ENCODE results near the gene PBXIP1. TPM values are rescaled to one million over a fixed set of nuclear protein-coding genes. Genes with fewer than 3 reads are reported as not detected.

Gene PBXIP1
- total RNA-seq, 2 experiments from 2014 or later: 23.8 to 37.7 TPM

GRCh38 chr1:154983776-154984466 is 28.0 kb upstream of the PBXIP1 start:
- peaks cover 64% of the 10 kb centered on the region for H3K36me3 ChIP-seq (ENCODE audit: insufficient read depth, low read length)
- H3K9me2 ChIP-seq (ENCODE audit: insufficient read depth, low read length): no peaks in the 10 kb centered on the region
- H3K27ac ChIP-seq (ENCODE audit: low read depth, low read length, poor library complexity, severe bottlenecking): peak overlapping the region; percentile 65
- peaks cover 50% of the 10 kb centered on the region for H3K79me2 ChIP-seq (ENCODE audit: insufficient read depth, low read depth, low read length)
- ChIA-PET CTCF (ENCODE audit: unreplicated experiment) (interaction anchor here (0.6 to 1.3 kb wide), 4 partner anchors 28 to 78 kb away, joined by 3 to 4 read pairs (median 3); partner anchors contain the start of gene PBXIP1), POLR2A (interaction anchor here (0.6 to 3.2 kb wide), 12 partner anchors 10 to 138 kb away, joined by 3 to 16 read pairs (median 4); partner anchors contain the start of gene PYGO2)
- no peak for TF ChIP-seq EZH2phosphoT487 (IDR thresholded peaks at IDR 0.05; ENCODE audit: borderline replicate concordance, low read depth, low read length)
- peak; percentile 66 for TF ChIP-seq CTCF (conservative IDR thresholded peaks at IDR 0.05; ENCODE audit: low read length)
- BruUV-seq (replicated peaks): no TSS peak
- H2AFZ ChIP-seq (ENCODE audit: low read length): no peak overlapping the region; the same call in 1 of the 2 replicates
- H3K4me2 ChIP-seq (ENCODE audit: low read length): peak overlapping the region; percentile 90
- H3K4me3 ChIP-seq (ENCODE audit: low read depth, low read length, poor library complexity, severe bottlenecking): peak overlapping the region; percentile 77
- no peaks in the 10 kb centered on the region for H3K9me3 ChIP-seq (ENCODE audit: low read length)
- intact Hi-C loops (cut with micrococcal nuclease; ENCODE audit: unreplicated experiment): loop anchor here (1.0 to 5.0 kb wide), 4 partner anchors 9 to 78 kb away; partner anchors contain the start of gene EFNA4
- DNase-seq (ENCODE audit: low spot score): peak; percentile 66
- H4K20me1 ChIP-seq (ENCODE audit: insufficient read depth, low read length): no peaks in the 10 kb centered on the region
- H3K4me1 ChIP-seq (ENCODE audit: insufficient read depth, low read length, poor library complexity, severe bottlenecking): peaks cover 18% of the 10 kb centered on the region

GRCh38 chr1:154982897-154983648 is 27.2 kb upstream of the PBXIP1 start, which contains the start of gene FLAD1:
Gene FLAD1 (plus strand): TSS chr1:154983344. CDS start chr1:154983695, 351 bp downstream.
- ChIA-PET CTCF (ENCODE audit: unreplicated experiment) (interaction anchor here (1.0 to 1.3 kb wide), 3 partner anchors 27 to 79 kb away, joined by 3 to 4 read pairs (median 3); partner anchors contain the start of gene PBXIP1), POLR2A (interaction anchor here (0.6 to 3.2 kb wide), 13 partner anchors 11 to 139 kb away, joined by 3 to 16 read pairs (median 4); partner anchors contain the start of genes PBXIP1, PYGO2 and SHC1)
- peaks cover 62% of the 10 kb centered on the region for H3K36me3 ChIP-seq (ENCODE audit: insufficient read depth, low read length)
- no peaks in the 10 kb centered on the region for H4K20me1 ChIP-seq (ENCODE audit: insufficient read depth, low read length)
- peaks cover 21% of the 10 kb centered on the region for H3K4me1 ChIP-seq (ENCODE audit: insufficient read depth, low read length, poor library complexity, severe bottlenecking)
- peak; percentile 100 for DNase-seq (ENCODE audit: low spot score)
- peak within 1 kb of the TSS; percentile 70 for H2AFZ ChIP-seq (ENCODE audit: low read length)
- H3K79me2 ChIP-seq (ENCODE audit: insufficient read depth, low read depth, low read length): peaks cover 55% of the 10 kb centered on the region
- H3K27ac ChIP-seq (ENCODE audit: low read depth, low read length, poor library complexity, severe bottlenecking): peak within 1 kb of the TSS; percentile 80
- peak within 1 kb of the TSS; percentile 90 for H3K4me2 ChIP-seq (ENCODE audit: low read length)
- no peaks in the 10 kb centered on the region for H3K9me3 ChIP-seq (ENCODE audit: low read length)
- intact Hi-C loops (cut with micrococcal nuclease; ENCODE audit: unreplicated experiment): loop anchor here (1.0 to 5.0 kb wide), 4 partner anchors 8 to 79 kb away; partner anchors contain the start of gene EFNA4
- no TSS peak for BruUV-seq (replicated peaks)
- TF ChIP-seq CTCF (conservative IDR thresholded peaks at IDR 0.05; ENCODE audit: low read length) (no peak), EZH2phosphoT487 (IDR thresholded peaks at IDR 0.05; ENCODE audit: borderline replicate concordance, low read depth, low read length) (no peak)
- no peaks in the 10 kb centered on the region for H3K9me2 ChIP-seq (ENCODE audit: insufficient read depth, low read length)
- peak within 1 kb of the TSS; percentile 77 for H3K4me3 ChIP-seq (ENCODE audit: low read depth, low read length, poor library complexity, severe bottlenecking)

All from OCI-LY7 (cell line).